Mammary epithelial cell (primary cell): ENCODE measurements around the gene ADCY4.

Experiments used
- CTCF ChIP-seq, 2 donors: IDR thresholded peaks in 1 of 2; conservative IDR thresholded peaks in 1 of 2; 2 replicates each; pipeline ENCODE4 v1.5.1; 2011 to 2012; ENCODE audit warnings: inconsistent platforms in 2 of 2, low read length in 2 of 2, mild to moderate bottlenecking in 2 of 2, control low read depth in 1 of 2, low read depth in 1 of 2; ENCODE audit not compliant: insufficient read depth in 1 of 2; ENCODE audit errors: extremely low read depth in 1 of 2
- EZH2 ChIP-seq: IDR thresholded peaks from 2 replicates; pipeline ENCODE4 v1.6.1; 2012; ENCODE audit warnings: low read length, inconsistent platforms, borderline replicate concordance

DNA sequence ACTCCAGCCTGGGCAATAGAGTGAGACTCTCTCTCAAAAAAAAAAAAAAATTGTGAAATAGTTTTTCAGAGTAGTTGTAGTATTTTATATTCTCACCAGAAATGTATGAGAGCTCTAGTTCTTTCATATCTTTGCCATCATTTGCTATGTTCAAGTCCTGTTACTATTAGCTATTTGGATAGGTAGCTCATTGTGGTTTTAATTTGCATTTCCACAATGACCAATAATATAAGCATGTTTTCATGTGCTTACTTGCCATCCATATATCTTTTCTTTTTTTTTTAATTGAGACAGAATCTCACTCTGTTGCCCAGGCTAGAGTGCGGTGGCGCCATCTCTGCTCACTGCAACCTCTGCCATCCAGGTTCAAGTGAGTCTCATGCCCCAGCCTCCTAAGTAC lies 13.3 kb upstream of the ADCY4 start:
- TF ChIP-seq CTCF (conservative IDR thresholded peaks at IDR 0.05 in 1 of 2, IDR thresholded peaks at IDR 0.05 in 1 of 2; ENCODE audit: extremely low read depth in 1 of 2, insufficient read depth in 1 of 2, low read depth in 1 of 2, low read length in 2 of 2): no peak
- no peak for TF ChIP-seq EZH2
